ENCODE data around the gene KRR1.

The KRR1 gene

GRCh38 chr12:75511116-75512048, at the start of gene KRR1:
TSS of gene KRR1 (minus strand) at chr12:75511609. CDS start at chr12:75511597, 12 bp downstream.
- peak; percentile 93 for DNase-seq

GRCh38 chr12:75560167-75560566, 48.8 kb upstream of the KRR1 start:
- DNase-seq = no peak

GRCh38 chr12:75558287-75558686, 46.9 kb upstream of the KRR1 start:
- DNase-seq = no peak

DNA sequence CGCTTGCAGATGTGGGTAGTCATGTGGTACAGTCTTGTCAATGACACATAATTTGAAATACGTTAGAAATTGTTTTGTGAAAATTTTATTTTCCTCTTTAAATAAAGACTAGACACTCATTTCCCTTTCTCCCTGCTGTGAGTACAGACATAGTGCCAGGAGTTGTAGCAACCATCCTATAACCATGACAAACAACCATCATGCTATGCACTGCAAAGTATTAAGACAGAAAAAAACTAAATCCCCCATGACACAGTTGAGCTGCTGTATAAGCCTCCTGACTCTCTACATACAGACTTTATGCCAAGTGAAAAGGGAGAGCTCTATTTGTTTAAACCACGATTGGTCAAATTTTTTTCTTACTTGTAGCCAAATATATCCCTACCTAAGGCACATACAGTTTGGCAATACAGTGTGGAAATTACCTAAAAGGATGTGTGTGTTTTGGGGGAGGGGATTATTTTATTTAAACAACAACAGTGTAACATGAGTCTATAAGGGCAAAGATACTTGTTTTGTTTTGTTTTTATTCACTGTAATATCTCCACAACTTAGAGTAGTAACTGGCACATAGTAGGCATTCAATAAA, 45.0 kb upstream of the KRR1 start:
- DNase-seq = no peak

DNA sequence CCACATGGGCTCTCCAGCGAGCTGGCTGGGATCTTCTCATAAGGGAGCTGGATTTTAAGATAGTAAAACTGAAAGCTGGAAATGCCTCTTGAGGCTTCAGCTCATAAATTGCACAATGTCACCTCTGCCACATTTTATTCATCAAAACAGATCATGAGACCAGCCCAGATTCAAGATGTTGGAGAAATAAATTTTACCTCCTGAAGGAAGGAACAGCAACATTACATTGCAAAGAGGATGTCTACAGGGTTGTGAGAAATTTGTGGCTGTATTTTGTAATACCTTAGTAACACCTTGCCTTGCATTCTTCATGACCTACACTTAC, 43.1 kb upstream of the KRR1 start:
- no peak for DNase-seq

GRCh38 chr12:75553836-75554555, 42.6 kb upstream of the KRR1 start:
- no peak for DNase-seq

DNA sequence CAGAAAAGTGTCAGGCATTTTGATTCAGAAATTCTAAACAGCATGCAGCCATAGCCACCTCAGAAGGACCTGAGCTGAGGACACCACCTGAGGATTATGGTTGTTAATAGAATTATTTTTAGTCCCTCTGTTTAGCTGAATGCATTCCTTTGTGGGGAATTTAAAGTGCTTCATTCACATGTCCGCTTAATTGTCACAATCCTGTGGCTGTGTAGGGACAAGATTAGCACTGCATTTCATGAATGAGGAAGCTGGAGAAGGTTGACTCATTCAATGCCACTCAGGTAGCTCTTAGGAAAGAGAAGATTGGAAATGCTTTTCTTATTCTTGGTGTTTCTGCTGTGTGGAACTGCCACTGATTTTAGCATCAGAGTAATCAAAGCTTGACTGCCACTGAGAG, 42.0 kb upstream of the KRR1 start:
- no peak for DNase-seq

DNA sequence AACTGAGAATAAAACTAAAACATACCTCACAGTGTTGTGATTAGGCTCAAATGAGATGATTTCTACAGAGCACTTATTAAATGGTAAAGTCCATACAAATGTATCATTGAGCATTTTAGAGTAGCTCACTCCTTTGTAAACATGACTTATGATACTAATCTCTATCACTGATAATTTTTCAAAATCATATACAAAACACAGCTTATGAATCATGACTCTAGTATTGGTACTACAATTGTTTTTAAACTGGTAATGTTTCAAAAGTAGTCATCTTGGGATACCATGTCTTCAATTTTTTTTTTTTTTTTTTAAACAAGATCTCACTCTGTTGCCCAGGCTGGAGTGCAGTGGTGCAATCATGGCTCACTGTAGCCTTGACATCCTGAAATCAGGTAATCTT, 40.1 kb upstream of the KRR1 start:
- no peak for DNase-seq

GRCh38 chr12:75550401-75551240, 39.2 kb upstream of the KRR1 start:
- no peak for DNase-seq

DNA sequence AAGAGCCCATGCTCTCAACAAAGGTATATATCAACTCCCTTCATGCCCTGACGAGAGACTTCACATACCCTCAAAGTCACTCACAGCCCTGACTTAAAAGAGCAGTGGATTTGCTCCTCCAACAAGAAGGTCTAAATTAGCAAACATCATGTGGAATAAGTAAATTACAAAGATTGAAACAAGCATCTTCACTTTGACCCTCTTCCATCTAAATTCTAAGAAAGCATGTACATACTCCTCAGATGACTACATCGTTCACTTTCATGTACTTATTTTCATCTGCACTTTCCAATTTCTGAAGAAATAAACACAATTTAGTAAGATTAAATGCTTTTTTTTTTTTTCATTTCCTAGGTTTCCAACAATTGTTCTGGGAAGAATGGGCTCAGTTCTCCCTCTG, 38.6 kb upstream of the KRR1 start:
- no peak for DNase-seq

GRCh38 chr12:75548879-75549278, 37.5 kb upstream of the KRR1 start:
- DNase-seq = no peak

GRCh38 chr12:75545636-75546035, 34.2 kb upstream of the KRR1 start:
- DNase-seq = no peak

DNA sequence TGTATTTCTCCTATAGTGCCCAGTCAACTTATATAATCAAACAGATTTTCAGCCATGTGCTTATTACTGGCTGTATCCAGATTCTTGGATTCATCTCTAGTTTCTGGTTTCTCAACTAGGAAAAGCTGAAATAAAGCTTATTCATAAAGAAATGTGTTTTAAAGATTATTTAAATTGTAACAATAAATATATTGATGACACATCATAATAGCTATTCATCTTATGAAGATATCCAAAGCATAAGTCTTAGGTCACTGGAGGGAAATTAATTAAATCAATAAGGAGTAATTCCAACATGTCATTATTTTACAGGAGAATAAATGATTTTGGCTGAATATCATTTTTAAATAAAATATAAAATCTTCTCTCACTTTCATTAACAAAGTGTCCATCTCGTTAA, 32.1 kb upstream of the KRR1 start:
- DNase-seq = no peak

DNA sequence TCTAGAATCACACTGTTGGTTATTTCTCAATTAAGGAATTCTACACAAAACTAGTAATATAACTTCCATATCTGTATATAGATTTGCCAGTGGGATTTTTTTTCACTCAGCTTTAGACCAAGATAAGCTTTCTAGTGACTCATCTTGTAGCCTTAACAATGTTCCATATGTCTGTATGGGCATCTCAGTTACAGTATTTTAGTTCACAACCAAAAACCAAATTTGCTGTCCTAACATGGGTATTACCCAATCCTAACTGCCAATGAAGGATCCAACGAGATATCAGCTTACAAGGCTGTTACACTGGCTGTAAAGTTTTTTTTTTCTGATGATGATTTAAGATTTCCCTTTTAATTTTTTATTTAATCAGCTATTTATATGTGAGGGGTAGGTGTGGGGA, 31.5 kb upstream of the KRR1 start:
- no peak for DNase-seq

DNA sequence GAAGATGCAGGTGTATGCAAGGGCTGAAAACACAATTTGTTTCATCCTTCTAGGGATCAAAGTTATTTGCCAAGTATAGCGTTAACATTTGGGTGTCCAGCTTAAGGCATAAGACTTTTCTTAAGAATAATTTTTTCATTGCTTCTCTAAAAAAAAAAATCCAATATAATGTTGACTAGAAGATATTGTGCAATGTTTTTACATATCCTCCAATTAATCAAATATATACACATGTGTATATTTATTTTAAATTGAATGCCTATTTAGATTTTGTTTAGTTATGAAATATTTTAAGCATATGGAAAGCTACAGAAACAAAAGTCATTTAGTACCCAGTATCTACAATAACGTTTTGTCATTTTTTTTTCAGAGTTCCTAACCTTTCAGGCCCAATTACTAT, 28.5 kb upstream of the KRR1 start:
- no peak for DNase-seq

GRCh38 chr12:75533239-75533638, 21.8 kb upstream of the KRR1 start:
- DNase-seq = no peak

- no peak for DNase-seq
Measured at GRCh38 chr12:75529826-75530225, 18.4 kb upstream of the KRR1 start.

- DNase-seq = no peak
Measured at GRCh38 chr12:75529316-75529715, 17.9 kb upstream of the KRR1 start.

DNA sequence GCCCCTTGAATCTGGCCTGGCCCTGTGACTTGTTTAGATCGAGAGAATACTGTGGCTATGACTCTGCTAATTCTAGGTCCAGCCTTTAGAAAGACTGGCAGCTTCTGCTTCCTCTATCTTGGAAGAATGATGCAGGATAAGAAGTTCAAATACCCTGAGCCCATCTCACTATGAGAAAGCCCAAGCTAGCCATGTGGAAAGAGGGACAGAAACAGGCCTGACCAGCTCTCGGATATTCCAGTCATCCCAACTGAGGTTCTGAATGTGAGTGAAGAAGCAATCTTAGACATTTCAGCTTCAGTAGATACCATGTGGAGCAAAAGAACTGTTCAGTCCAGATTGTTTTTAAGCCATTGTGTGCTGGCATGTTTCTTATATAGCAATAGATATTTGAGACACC, 17.3 kb upstream of the KRR1 start:
- DNase-seq = no peak

DNA sequence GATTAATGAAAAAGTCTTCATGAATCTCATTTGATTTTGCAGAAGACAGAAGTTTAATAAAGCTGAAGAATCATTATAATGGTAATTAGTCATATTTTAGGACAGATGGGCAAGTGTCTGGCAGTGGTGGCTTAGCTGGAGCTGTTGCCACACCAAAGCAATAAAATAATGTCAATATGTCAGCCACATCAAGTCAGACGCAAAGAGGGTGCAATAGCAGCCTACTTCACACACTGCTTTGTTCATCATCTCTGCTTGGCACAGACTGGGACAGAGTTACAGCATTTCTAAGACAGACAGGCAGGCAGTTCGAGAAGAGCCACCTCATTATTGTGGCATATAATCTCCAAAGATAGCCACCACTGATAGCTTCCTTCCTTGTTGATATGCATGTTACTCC, 16.9 kb upstream of the KRR1 start:
- no peak for DNase-seq

DNA sequence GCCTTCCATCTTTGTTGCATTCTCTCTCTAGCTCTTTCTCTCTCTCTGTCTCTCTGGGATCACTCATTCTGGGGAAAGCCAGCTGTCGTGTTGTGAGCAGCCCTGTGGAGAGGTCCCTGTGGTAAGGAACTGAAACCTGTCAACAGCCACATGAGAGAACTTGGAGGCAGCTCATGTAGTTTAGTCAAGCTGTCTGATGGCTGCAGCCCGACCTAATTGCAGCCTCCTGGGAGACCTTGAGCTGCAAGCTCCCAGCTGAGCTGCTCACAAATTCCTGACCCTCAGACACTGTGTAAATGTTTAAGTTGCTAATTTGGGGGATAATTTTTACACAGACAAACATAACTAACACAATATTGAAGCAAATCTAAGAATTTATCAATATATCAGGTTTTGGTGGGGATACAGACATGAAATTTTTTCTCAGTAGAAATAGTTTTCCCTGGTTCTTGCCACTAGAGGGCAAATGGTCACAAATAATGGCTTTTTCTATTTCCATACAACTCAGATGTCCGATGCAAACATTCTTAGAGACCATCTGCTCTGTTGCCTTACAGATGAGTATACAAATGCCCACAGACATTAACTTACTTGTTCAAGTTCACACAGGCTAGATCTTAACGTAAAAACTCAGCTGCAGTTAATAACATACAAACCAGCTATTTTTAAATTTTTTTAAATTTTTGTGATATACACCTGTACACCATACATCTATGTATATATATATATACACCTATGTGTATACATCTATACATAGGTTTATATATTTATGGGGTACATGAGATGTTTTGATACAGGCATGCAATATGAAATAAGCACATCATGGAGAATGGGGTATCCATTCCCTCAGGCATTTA, 15.5 kb upstream of the KRR1 start:
- DNase-seq = no peak

GRCh38 chr12:75525263-75525662, 13.9 kb upstream of the KRR1 start:
- DNase-seq = no peak

All from CD4-positive, alpha-beta T cell treated with Interleukin-15 for 1 hour (primary cell).